ENCODE results near the gene AMOTL2.

- TF ChIP-seq CTCF (IDR thresholded peaks at IDR 0.05) (no peak), POLR2A (IDR thresholded peaks at IDR 0.05) (no peak)
Measured at GRCh38 chr3:134384963-134385362, 10.7 kb upstream of the AMOTL2 start.
